ENCODE results near the gene ACSL1. TPM values are rescaled to one million over a fixed set of nuclear protein-coding genes. Genes with fewer than 3 reads are reported as not detected.

Gene ACSL1
- total RNA-seq, 1 experiment from 2014 or later: 5.3 TPM

Other genes with a start within 250 kb of the ACSL1 start
- gene CASP3, start 176.5 kb downstream of the ACSL1 start, total RNA-seq (2014; rRNA removed; shearing (Covaris generic)): 50.4 and 63.7 TPM in 2 replicates
- gene PRIMPOL, start 176.2 kb downstream of the ACSL1 start, total RNA-seq (2014; rRNA removed; shearing (Covaris generic)): 17.4 and 18.0 TPM in 2 replicates
- 52.7 and 56.0 TPM in 2 replicates for gene CENPU, start 91.9 kb downstream of the ACSL1 start, total RNA-seq (2014; rRNA removed; shearing (Covaris generic))
- gene HELT, start 192.5 kb upstream of the ACSL1 start, total RNA-seq (2014; rRNA removed; shearing (Covaris generic)): not detected in 2 replicates